Activated CD4-positive, alpha-beta T cell treated with anti-CD3 and anti-CD28 coated beads, Interleukin-2, amount 10 ng/mL, durations not matched to agents 7 days and 5 days (primary cell): Measurements from ENCODE around the gene OR12D3. TPM values are rescaled to one million over a fixed set of nuclear protein-coding genes. Genes with fewer than 3 reads are reported as not detected.

Experiments
- CTCF ChIA-PET: fragments of 350-600 bp; sonication (Branson Sonifier 250); formaldehyde crosslinking; loops from one replicate; lab custom pipeline; 2021; ENCODE audit warnings: antibody characterized with exemption; lab: Charles Lee
- POLR2A ChIA-PET: fragments of 350-600 bp; sonication (Branson Sonifier 250); formaldehyde crosslinking; loops from one replicate; lab custom pipeline; 2021; ENCODE audit warnings: antibody characterized with exemption; lab: Charles Lee
- DNase-seq: peaks from one replicate; pipeline ENCODE4 v3.0.0-alpha.2; 2020
- H3K27ac Mint-ChIP-seq: one replicate; pipeline ENCODE4 v1.8.0; 2021; ENCODE audit warnings: mild to moderate bottlenecking, moderate library complexity, mixed read lengths
- H3K27me3 Mint-ChIP-seq: one replicate; pipeline ENCODE4 v1.8.0; 2021; ENCODE audit warnings: mixed read lengths
- H3K36me3 Mint-ChIP-seq: one replicate; pipeline ENCODE4 v1.8.0; 2021; ENCODE audit warnings: low read depth, mixed read lengths
- H3K4me1 Mint-ChIP-seq: one replicate; pipeline ENCODE4 v1.8.0; 2021; ENCODE audit warnings: mixed read lengths
- H3K4me3 Mint-ChIP-seq: one replicate; pipeline ENCODE4 v1.8.0; 2021; ENCODE audit warnings: mild to moderate bottlenecking, moderate library complexity, mixed read lengths
- H3K9me3 Mint-ChIP-seq: one replicate; pipeline ENCODE4 v1.8.0; 2021; ENCODE audit warnings: mixed read lengths
- total RNA-seq, 2 experiments: library from RNA; stranded (reverse); gene quantifications; one replicate each; pipeline ENCODE4 v1.2.3, GENCODE V29; 2021

The OR12D3 gene
- total RNA-seq, 2 experiments from 2014 or later = not detected

DNA sequence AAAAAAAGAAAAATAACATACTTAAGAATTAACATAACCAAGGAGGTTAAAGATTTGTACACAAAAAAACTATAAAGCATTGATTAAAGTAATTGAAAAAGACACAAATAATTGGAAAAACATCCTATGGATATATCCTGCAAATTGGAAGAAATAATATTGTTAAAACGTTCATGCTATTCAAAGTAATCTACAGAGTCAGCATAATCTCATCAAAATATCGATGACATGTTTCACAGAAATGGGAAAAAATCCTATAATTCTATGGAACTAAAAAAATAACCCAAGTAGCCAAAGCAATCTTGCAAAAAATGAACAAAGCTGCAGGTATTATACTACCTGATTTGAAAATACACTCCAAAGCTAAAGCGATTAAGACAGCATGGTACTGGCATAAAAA, 29.7 kb downstream of the OR12D3 start:
- Mint-ChIP-seq H3K27ac (no peak overlapping the region), H3K4me3 (no peak overlapping the region), H3K36me3 (no peaks in the 10 kb centered on the region), H3K27me3 (peaks cover 5% of the 10 kb centered on the region), H3K9me3 (no peaks in the 10 kb centered on the region), H3K4me1 (no peaks in the 10 kb centered on the region)
- no peak for DNase-seq
- CTCF ChIA-PET = no interaction called here
- POLR2A ChIA-PET = no interaction called here

DNA sequence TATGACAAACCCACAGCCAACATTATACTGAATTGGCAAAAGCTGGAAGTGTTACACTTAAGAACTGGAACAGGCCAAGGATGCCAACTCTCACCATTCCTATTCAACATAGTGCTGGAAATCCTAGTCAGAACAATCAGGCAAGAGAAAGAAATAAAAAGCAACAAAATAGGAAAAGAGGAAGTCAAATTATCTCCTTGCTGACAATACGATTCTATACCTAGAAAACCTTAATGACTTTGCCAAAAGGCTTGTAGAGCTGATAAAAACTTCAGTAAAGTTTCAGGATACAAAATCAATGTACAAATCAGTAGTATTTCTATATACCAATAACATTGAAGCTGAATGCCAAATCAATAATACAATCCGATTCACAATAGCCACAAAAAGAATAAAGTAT, 38.8 kb downstream of the OR12D3 start:
- CTCF ChIA-PET = no interaction called here
- H3K36me3 Mint-ChIP-seq = no peaks in the 10 kb centered on the region
- H3K4me1 Mint-ChIP-seq = no peaks in the 10 kb centered on the region
- POLR2A ChIA-PET = no interaction called here
- no peak overlapping the region for H3K27ac Mint-ChIP-seq
- H3K27me3 Mint-ChIP-seq = peaks cover 23% of the 10 kb centered on the region
- H3K4me3 Mint-ChIP-seq = no peak overlapping the region
- no peak for DNase-seq
- H3K9me3 Mint-ChIP-seq = no peaks in the 10 kb centered on the region

DNA sequence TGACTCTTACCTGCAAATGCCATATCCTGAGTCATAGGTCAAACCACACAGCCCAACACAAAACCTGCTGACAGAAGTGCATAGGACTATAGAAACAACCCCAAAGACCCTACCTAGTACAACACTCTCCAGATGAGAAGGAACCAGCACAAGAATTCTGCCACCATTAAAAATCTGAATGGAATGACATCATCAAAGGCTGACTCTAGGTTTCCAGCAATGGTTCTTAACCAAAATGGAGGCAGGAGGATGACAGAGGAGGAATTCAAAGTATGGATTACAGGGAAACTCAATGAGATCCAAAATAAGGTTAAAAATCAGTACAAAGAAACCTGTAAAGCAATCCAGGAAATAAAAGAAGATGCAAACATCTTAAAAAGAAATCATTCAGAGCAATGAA, 42.4 kb downstream of the OR12D3 start:
- peaks cover 25% of the 10 kb centered on the region for H3K27me3 Mint-ChIP-seq
- ChIA-PET POLR2A (no interaction called here), CTCF (no interaction called here)
- no peak for DNase-seq
- H3K4me1 Mint-ChIP-seq = no peaks in the 10 kb centered on the region
- no peaks in the 10 kb centered on the region for H3K36me3 Mint-ChIP-seq
- no peak overlapping the region for H3K4me3 Mint-ChIP-seq
- H3K9me3 Mint-ChIP-seq = no peaks in the 10 kb centered on the region
- H3K27ac Mint-ChIP-seq = no peak overlapping the region

DNA sequence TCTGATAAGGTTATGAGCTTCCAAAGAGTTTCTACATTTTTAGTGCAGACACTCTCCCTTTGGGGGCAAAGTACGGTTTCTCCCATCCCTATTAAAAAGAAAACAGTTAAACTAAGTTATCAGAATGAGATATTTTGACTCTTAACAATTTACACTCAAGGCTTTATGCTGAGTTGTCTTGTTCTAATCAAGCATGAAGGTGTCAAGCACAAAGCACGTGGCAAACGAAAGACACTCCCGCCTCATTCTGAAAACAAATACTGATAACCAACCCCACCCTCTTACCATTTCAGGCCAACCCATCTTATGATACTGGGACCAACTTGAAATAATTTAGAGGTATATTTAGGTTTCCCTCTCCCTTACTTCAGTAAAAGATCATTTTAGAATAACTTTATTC, 49.3 kb downstream of the OR12D3 start:
- Mint-ChIP-seq H3K27ac (no peak overlapping the region), H3K36me3 (no peaks in the 10 kb centered on the region), H3K9me3 (no peaks in the 10 kb centered on the region), H3K4me1 (no peaks in the 10 kb centered on the region), H3K4me3 (no peak overlapping the region), H3K27me3 (peaks cover 17% of the 10 kb centered on the region)
- POLR2A ChIA-PET = no interaction called here
- DNase-seq = no peak
- CTCF ChIA-PET = no interaction called here

Other genes with a start within 250 kb of the OR12D3 start
- not detected for gene OR2J2, start 204.4 kb downstream of the OR12D3 start, total RNA-seq
- gene OR14J1, start 73.6 kb downstream of the OR12D3 start, total RNA-seq = not detected
- gene OR5V1, start 6.4 kb downstream of the OR12D3 start, total RNA-seq = not detected
- gene OR12D2, start 20.3 kb upstream of the OR12D3 start, total RNA-seq = not detected
- not detected for gene OR12D1, start 39.6 kb upstream of the OR12D3 start, total RNA-seq
- not detected for gene OR10C1, start 64.0 kb upstream of the OR12D3 start, total RNA-seq
- not detected for gene OR11A1, start 81.8 kb upstream of the OR12D3 start, total RNA-seq
- gene OR2H1, start 81.9 kb upstream of the OR12D3 start, total RNA-seq = not detected
- not detected for gene MAS1L, start 112.7 kb upstream of the OR12D3 start, total RNA-seq
- gene UBD, start 184.4 kb upstream of the OR12D3 start, total RNA-seq = under 1 TPM; 0.37 to 0.42 TPM
- not detected for gene OR2H2, start 209.8 kb upstream of the OR12D3 start, total RNA-seq